ENCODE measurements around the gene UBE2U. TPM values are rescaled to one million over a fixed set of nuclear protein-coding genes. Genes with fewer than 3 reads are reported as not detected.
"Not testable (repeated sequence)": the region's sequence is repeated elsewhere in the genome, so short reads cannot be mapped to it uniquely, and the experiment has no call there.

The UBE2U gene
- total RNA-seq, 1 experiment from 2014 or later, result not detected

DNA sequence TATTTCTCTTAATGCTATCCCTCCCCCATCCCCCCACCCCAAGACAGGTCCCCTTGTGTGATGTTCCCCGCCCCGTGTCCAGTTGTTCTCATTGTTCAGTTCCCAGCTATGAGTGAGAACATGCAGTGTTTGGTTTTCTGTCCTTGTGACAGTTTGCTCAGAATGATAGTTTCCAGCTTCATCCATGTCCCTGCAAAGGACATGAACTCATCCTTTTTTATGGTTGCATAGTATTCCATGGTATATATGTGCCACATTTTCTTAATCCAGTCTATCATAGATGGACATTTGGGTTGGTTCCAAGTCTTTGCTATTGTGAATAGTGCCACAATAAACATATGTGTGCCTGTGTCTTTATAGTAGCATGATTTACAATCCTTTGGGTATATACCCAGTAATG, 55.0 kb downstream of the UBE2U start:
- H3K9ac ChIP-seq (ENCODE audit: low read length); BruUV-seq (replicated peaks); H3K4me2 ChIP-seq (ENCODE audit: low read length); RAD21 ChIA-PET (ENCODE audit: low non-redundant PET in 1 of 2, low total read pairs in 2 of 2, uncharacterized antibody in 2 of 2, unreplicated experiment in 2 of 2); CTCF ChIA-PET; H3K79me2 ChIP-seq (ENCODE audit: insufficient read depth, low read length); H3K27me3 ChIP-seq (ENCODE audit: insufficient read depth, low read length); intact Hi-C loops (cut with micrococcal nuclease); H3K4me1 ChIP-seq (ENCODE audit: control insufficient read depth in 1 of 2, insufficient read depth in 2 of 2, low read length in 2 of 2); H3K27ac ChIP-seq (ENCODE audit: low read depth, low read length); H3K9me2 ChIP-seq (ENCODE audit: insufficient read depth); H2AFZ ChIP-seq (ENCODE audit: low read depth, low read length, poor library complexity, severe bottlenecking); POLR2A ChIA-PET; DNase-seq (ENCODE audit: low read depth, low spot score); H3K4me3 ChIP-seq (replicated peaks in 1 of 2; ENCODE audit: low read depth in 1 of 2, low read length in 2 of 2); H3K9me3 ChIP-seq (ENCODE audit: control insufficient read depth in 1 of 2, insufficient read depth in 1 of 2, low read depth in 1 of 2, low read length in 2 of 2); ATAC-seq; H4K20me1 ChIP-seq (ENCODE audit: insufficient read depth); H3K36me3 ChIP-seq (ENCODE audit: control insufficient read depth in 1 of 2, insufficient read depth in 2 of 2, low read length in 2 of 2): not testable (repeated sequence)

DNA sequence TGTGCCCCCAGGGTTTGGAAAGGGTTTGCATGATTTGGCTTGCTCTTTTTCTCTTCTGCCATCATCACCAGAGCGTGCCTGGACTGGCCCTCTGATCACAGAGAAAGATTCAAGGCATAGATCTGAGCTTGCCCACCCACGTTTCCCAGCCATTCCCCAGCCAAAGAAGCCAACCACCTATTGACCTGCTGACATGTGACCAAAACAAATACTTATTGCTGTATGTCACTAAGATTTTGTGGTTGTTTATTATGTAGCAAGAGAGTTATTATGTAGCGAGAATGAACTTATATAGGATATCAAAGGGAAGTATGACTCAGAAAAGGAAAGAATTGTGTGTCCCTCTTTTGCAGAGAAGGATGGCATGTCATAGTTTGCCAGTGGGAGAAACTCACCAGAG, 59.9 kb downstream of the UBE2U start:
- ChIA-PET RAD21 (ENCODE audit: low non-redundant PET in 1 of 2, low total read pairs in 2 of 2, uncharacterized antibody in 2 of 2, unreplicated experiment in 2 of 2) (no interaction called here), POLR2A (no interaction called here), CTCF (no interaction called here)
- no peaks in the 10 kb centered on the region for H3K9me2 ChIP-seq (ENCODE audit: insufficient read depth)
- DNase-seq (ENCODE audit: low read depth, low spot score) (no peak), ATAC-seq (peak; percentile 70)
- intact Hi-C loops (cut with micrococcal nuclease), result no loop called here
- no TSS peak for BruUV-seq (replicated peaks)
- no peaks in the 10 kb centered on the region for H3K79me2 ChIP-seq (ENCODE audit: insufficient read depth, low read length)
- H3K9me3 ChIP-seq (ENCODE audit: control insufficient read depth in 1 of 2, insufficient read depth in 1 of 2, low read depth in 1 of 2, low read length in 2 of 2), result no peaks in the 10 kb centered on the region
- no peaks in the 10 kb centered on the region for H3K36me3 ChIP-seq (ENCODE audit: control insufficient read depth in 1 of 2, insufficient read depth in 2 of 2, low read length in 2 of 2)
- no peak overlapping the region for H3K4me3 ChIP-seq (replicated peaks in 1 of 2; ENCODE audit: low read depth in 1 of 2, low read length in 2 of 2)
- no peak overlapping the region for H3K27ac ChIP-seq (ENCODE audit: low read depth, low read length)
- no peak overlapping the region for H3K9ac ChIP-seq (ENCODE audit: low read length)
- H4K20me1 ChIP-seq (ENCODE audit: insufficient read depth), result no peaks in the 10 kb centered on the region
- peaks cover 6 to 12% of the 10 kb centered on the region in 2 experiments; a peak in 3 of 4 replicates for H3K4me1 ChIP-seq (ENCODE audit: control insufficient read depth in 1 of 2, insufficient read depth in 2 of 2, low read length in 2 of 2)
- H3K27me3 ChIP-seq (ENCODE audit: insufficient read depth, low read length), result no peaks in the 10 kb centered on the region
- peak overlapping the region; percentile 24 for H2AFZ ChIP-seq (ENCODE audit: low read depth, low read length, poor library complexity, severe bottlenecking)
- peak overlapping the region; percentile 31 for H3K4me2 ChIP-seq (ENCODE audit: low read length)
- TF ChIP-seq ELF1 (IDR thresholded peaks at IDR 0.05; ENCODE audit: borderline replicate concordance, low read depth) (no peak), SIN3A (IDR thresholded peaks at IDR 0.05; ENCODE audit: low read depth) (no peak), POLR2AphosphoS5 (IDR thresholded peaks at IDR 0.05; ENCODE audit: low read depth, low read length) (no peak), SRF (IDR thresholded peaks at IDR 0.05; ENCODE audit: low read depth) (0 out of 2 replicates have a peak, but pooled peaks have one; percentile 13), EZH2 (IDR thresholded peaks at IDR 0.05) (no peak), ZFX (IDR thresholded peaks at IDR 0.05) (no peak), CBX3 (IDR thresholded peaks at IDR 0.05; ENCODE audit: low read depth) (no peak), CEBPB (IDR thresholded peaks at IDR 0.05; ENCODE audit: low read depth) (peak; percentile 54), POLR2A (IDR thresholded peaks at IDR 0.05; ENCODE audit: borderline replicate concordance, extremely low read depth, insufficient read depth, insufficient read length) (no peak), EGR1 (IDR thresholded peaks at IDR 0.05; ENCODE audit: low read depth) (0 out of 2 replicates have a peak, but pooled peaks have one; percentile 49), RAD21 (IDR thresholded peaks at IDR 0.05; ENCODE audit: low read depth) (no peak), ZNF274 (IDR thresholded peaks at IDR 0.05; ENCODE audit: low read depth, low read length) (no peak), FOSL1 (IDR thresholded peaks at IDR 0.05; ENCODE audit: low read depth) (peak; percentile 66), JUND (IDR thresholded peaks at IDR 0.05) (peak; percentile 66), YY1 (IDR thresholded peaks at IDR 0.05; ENCODE audit: extremely low read depth, insufficient replicate concordance, low read depth, low read length) (no peak)
- TF ChIP-seq, protein P1, sequence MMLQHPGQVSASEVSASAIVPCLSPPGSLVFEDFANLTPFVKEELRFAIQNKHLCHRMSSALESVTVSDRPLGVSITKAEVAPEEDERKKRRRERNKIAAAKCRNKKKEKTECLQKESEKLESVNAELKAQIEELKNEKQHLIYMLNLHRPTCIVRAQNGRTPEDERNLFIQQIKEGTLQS (IDR thresholded peaks at IDR 0.05), result no peak
- TF ChIP-seq, protein P2, sequence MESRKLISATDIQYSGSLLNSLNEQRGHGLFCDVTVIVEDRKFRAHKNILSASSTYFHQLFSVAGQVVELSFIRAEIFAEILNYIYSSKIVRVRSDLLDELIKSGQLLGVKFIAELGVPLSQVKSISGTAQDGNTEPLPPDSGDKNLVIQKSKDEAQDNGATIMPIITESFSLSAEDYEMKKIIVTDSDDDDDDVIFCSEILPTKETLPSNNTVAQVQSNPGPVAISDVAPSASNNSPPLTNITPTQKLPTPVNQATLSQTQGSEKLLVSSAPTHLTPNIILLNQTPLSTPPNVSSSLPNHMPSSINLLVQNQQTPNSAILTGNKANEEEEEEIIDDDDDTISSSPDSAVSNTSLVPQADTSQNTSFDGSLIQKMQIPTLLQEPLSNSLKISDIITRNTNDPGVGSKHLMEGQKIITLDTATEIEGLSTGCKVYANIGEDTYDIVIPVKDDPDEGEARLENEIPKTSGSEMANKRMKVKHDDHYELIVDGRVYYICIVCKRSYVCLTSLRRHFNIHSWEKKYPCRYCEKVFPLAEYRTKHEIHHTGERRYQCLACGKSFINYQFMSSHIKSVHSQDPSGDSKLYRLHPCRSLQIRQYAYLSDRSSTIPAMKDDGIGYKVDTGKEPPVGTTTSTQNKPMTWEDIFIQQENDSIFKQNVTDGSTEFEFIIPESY (IDR thresholded peaks at IDR 0.05; ENCODE audit: extremely low read depth, insufficient replicate concordance, low read length), result no peak
- TF ChIP-seq, protein P3, sequence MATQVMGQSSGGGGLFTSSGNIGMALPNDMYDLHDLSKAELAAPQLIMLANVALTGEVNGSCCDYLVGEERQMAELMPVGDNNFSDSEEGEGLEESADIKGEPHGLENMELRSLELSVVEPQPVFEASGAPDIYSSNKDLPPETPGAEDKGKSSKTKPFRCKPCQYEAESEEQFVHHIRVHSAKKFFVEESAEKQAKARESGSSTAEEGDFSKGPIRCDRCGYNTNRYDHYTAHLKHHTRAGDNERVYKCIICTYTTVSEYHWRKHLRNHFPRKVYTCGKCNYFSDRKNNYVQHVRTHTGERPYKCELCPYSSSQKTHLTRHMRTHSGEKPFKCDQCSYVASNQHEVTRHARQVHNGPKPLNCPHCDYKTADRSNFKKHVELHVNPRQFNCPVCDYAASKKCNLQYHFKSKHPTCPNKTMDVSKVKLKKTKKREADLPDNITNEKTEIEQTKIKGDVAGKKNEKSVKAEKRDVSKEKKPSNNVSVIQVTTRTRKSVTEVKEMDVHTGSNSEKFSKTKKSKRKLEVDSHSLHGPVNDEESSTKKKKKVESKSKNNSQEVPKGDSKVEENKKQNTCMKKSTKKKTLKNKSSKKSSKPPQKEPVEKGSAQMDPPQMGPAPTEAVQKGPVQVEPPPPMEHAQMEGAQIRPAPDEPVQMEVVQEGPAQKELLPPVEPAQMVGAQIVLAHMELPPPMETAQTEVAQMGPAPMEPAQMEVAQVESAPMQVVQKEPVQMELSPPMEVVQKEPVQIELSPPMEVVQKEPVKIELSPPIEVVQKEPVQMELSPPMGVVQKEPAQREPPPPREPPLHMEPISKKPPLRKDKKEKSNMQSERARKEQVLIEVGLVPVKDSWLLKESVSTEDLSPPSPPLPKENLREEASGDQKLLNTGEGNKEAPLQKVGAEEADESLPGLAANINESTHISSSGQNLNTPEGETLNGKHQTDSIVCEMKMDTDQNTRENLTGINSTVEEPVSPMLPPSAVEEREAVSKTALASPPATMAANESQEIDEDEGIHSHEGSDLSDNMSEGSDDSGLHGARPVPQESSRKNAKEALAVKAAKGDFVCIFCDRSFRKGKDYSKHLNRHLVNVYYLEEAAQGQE (IDR thresholded peaks at IDR 0.05; ENCODE audit: low read depth), result no peak
